Hepatocyte (in vitro differentiated cells): ENCODE results near the gene KLC1. TPM values are rescaled to one million over a fixed set of nuclear protein-coding genes. Genes with fewer than 3 reads are reported as not detected.

Experiments used
- DNase-seq: peaks from one replicate; pipeline ENCODE4 v3.0.0-alpha.2; 2016; ENCODE audit warnings: low spot score
- H2AFZ ChIP-seq: fragments of 200-600 bp; sonication (generic); 2 replicates; pipeline ENCODE4 v1.6.0; 2016; ENCODE audit warnings: antibody characterized with exemption, mild to moderate bottlenecking
- H3K27ac ChIP-seq: fragments of 200-600 bp; sonication (generic); 2 replicates; pipeline ENCODE4 v1.5.1; 2016; ENCODE audit warnings: mild to moderate bottlenecking
- H3K27me3 ChIP-seq: fragments of 200-600 bp; sonication (generic); 2 replicates; pipeline ENCODE4 v1.6.1; 2016
- H3K36me3 ChIP-seq: fragments of 200-600 bp; sonication (generic); replicated peaks from 2 replicates; pipeline ENCODE4 v1.5.1; 2016; ENCODE audit warnings: low read depth; ENCODE audit not compliant: insufficient read depth
- H3K4me1 ChIP-seq: fragments of 200-600 bp; sonication (generic); 2 replicates; pipeline ENCODE4 v1.5.1; 2016; ENCODE audit warnings: mild to moderate bottlenecking, moderate library complexity; ENCODE audit not compliant: insufficient read depth
- H3K4me2 ChIP-seq: fragments of 200-600 bp; sonication (generic); 2 replicates; pipeline ENCODE4 v1.6.0; 2016
- H3K4me3 ChIP-seq: fragments of 200-600 bp; sonication (generic); 2 replicates; pipeline ENCODE4 v1.5.1; 2016; ENCODE audit warnings: mild to moderate bottlenecking
- H3K79me2 ChIP-seq: fragments of 200-600 bp; sonication (generic); 2 replicates; pipeline ENCODE4 v1.6.0; 2017; ENCODE audit warnings: mild to moderate bottlenecking
- H3K9me2 ChIP-seq: fragments of 200-600 bp; sonication (generic); replicated peaks from 2 replicates; pipeline ENCODE4 v1.6.0; 2017; ENCODE audit warnings: mild to moderate bottlenecking; ENCODE audit not compliant: insufficient read depth
- H3K9me3 ChIP-seq: fragments of 200-600 bp; sonication (generic); 2 replicates; pipeline ENCODE4 v1.5.1; 2016; ENCODE audit warnings: low read depth, mild to moderate bottlenecking
- H4K20me1 ChIP-seq: fragments of 200-600 bp; sonication (generic); 2 replicates; pipeline ENCODE4 v1.6.0; 2016; ENCODE audit warnings: mild to moderate bottlenecking; ENCODE audit not compliant: insufficient read depth, poor library complexity, severe bottlenecking
- EZH2 ChIP-seq: fragments of 200-600 bp; sonication (generic); IDR thresholded peaks from 2 replicates; pipeline ENCODE4 v1.6.1; 2016; ENCODE audit warnings: antibody characterized with exemption, mild to moderate bottlenecking, borderline replicate concordance
- EZH2phosphoT487 ChIP-seq: fragments of 200-600 bp; sonication (generic); IDR thresholded peaks from one replicate; pipeline ENCODE4 v1.6.1; 2018; ENCODE audit warnings: antibody characterized with exemption, mild to moderate bottlenecking, low read depth, moderate library complexity; ENCODE audit not compliant: unreplicated experiment, severe bottlenecking
- WGBS: methylation state at CpG from one replicate; pipeline ENCODE4 v1.1.6; 2016; ENCODE audit warnings: low lambda C conversion rate; ENCODE audit errors: missing lambda C conversion rate; 5-methylcytosine and 5-hydroxymethylcytosine counted together
- polyA plus RNA-seq: library from polyadenylated mRNA; unstranded; fragments of >200 nt; fragmentation: Nextera tagmentation; extraction: Ambion mirVana; gene quantifications from 2 replicates; pipeline ENCODE4 v1.2.1, GENCODE V29; 2016
- total RNA-seq: library from RNA; depleted of rRNA; stranded (reverse); fragments of >200 nt; gene quantifications from 2 replicates; pipeline ENCODE4 v1.2.3, GENCODE V29; 2014
- TF ChIP-seq, protein P1 (sequence below): fragments of 200-600 bp; sonication (generic); IDR thresholded peaks from 2 replicates; pipeline ENCODE4 v1.5.1; 2016; ENCODE audit warnings: antibody characterized with exemption, mild to moderate bottlenecking; ENCODE audit not compliant: poor library complexity

KLC1 gene
- total RNA-seq, result 115 and 122 TPM in 2 replicates
- polyA plus RNA-seq, result 95.4 and 130 TPM in 2 replicates

- peaks cover 12% of the 10 kb centered on the region for H3K4me1 ChIP-seq
- peak within 1 kb of the TSS; percentile 97 for H2AFZ ChIP-seq
- peaks cover 48% of the 10 kb centered on the region for H3K79me2 ChIP-seq
Observed at GRCh38 chr14:103628684-103629502, at the start of gene KLC1. Gene KLC1 (plus strand): TSS chr14:103629211. CDS start chr14:103654565, 25,354 bp downstream.

DNA sequence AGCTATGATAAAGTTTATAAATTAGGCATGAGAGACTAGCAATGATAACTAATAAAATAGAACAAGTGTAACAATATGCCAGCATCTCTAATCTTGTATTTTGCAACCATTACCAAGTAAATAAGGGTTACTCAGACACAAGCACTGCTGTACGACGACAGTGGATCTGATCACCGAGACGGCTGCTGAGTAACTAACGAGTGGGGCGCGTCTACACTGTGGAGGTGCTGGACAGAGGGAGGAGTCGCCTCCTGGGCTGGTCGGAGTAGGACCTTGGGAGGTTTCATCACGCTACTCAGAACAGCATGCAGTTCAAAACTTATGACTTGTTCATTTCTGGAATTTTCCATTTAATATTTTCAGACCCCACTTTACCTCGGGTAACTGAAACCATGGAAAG, 47.8 kb upstream of the KLC1 start:
- no peak overlapping the region for H3K27ac ChIP-seq
- no peak overlapping the region for H3K4me3 ChIP-seq
- no peaks in the 10 kb centered on the region for H3K9me3 ChIP-seq
- H4K20me1 ChIP-seq, result no peaks in the 10 kb centered on the region
- no peak for DNase-seq
- H3K9me2 ChIP-seq, result no peaks in the 10 kb centered on the region
- peaks cover 9% of the 10 kb centered on the region for H3K4me1 ChIP-seq
- peaks cover 13% of the 10 kb centered on the region for H3K79me2 ChIP-seq
- WGBS, result 96% methylated on average over 11 of the region's 11 CpGs
- H2AFZ ChIP-seq, result no peak overlapping the region
- no peaks in the 10 kb centered on the region for H3K36me3 ChIP-seq
- TF ChIP-seq, protein P1, sequence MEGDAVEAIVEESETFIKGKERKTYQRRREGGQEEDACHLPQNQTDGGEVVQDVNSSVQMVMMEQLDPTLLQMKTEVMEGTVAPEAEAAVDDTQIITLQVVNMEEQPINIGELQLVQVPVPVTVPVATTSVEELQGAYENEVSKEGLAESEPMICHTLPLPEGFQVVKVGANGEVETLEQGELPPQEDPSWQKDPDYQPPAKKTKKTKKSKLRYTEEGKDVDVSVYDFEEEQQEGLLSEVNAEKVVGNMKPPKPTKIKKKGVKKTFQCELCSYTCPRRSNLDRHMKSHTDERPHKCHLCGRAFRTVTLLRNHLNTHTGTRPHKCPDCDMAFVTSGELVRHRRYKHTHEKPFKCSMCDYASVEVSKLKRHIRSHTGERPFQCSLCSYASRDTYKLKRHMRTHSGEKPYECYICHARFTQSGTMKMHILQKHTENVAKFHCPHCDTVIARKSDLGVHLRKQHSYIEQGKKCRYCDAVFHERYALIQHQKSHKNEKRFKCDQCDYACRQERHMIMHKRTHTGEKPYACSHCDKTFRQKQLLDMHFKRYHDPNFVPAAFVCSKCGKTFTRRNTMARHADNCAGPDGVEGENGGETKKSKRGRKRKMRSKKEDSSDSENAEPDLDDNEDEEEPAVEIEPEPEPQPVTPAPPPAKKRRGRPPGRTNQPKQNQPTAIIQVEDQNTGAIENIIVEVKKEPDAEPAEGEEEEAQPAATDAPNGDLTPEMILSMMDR, result no peak
- TF ChIP-seq EZH2 (no peak), EZH2phosphoT487 (no peak)
- no peaks in the 10 kb centered on the region for H3K27me3 ChIP-seq
- H3K4me2 ChIP-seq, result no peak overlapping the region

More at GRCh38 chr14:103628684-103629502, at the start of gene KLC1:
- DNase-seq, result peak; percentile 90
- H3K36me3 ChIP-seq, result no peaks in the 10 kb centered on the region
- H3K27me3 ChIP-seq, result no peaks in the 10 kb centered on the region
- TF ChIP-seq EZH2phosphoT487, result no peak
- TF ChIP-seq, protein P1, result no peak
- no peak for TF ChIP-seq EZH2
- H3K9me3 ChIP-seq, result no peaks in the 10 kb centered on the region
- peak within 1 kb of the TSS; percentile 97 for H3K4me2 ChIP-seq
- peaks cover 42% of the 10 kb centered on the region for H4K20me1 ChIP-seq
- WGBS, result 5% methylated on average over 24 of the region's 97 CpGs
- H3K27ac ChIP-seq, result peak within 1 kb of the TSS; percentile 100
- H3K4me3 ChIP-seq, result peak within 1 kb of the TSS; percentile 96
- H3K9me2 ChIP-seq, result no peaks in the 10 kb centered on the region

DNA sequence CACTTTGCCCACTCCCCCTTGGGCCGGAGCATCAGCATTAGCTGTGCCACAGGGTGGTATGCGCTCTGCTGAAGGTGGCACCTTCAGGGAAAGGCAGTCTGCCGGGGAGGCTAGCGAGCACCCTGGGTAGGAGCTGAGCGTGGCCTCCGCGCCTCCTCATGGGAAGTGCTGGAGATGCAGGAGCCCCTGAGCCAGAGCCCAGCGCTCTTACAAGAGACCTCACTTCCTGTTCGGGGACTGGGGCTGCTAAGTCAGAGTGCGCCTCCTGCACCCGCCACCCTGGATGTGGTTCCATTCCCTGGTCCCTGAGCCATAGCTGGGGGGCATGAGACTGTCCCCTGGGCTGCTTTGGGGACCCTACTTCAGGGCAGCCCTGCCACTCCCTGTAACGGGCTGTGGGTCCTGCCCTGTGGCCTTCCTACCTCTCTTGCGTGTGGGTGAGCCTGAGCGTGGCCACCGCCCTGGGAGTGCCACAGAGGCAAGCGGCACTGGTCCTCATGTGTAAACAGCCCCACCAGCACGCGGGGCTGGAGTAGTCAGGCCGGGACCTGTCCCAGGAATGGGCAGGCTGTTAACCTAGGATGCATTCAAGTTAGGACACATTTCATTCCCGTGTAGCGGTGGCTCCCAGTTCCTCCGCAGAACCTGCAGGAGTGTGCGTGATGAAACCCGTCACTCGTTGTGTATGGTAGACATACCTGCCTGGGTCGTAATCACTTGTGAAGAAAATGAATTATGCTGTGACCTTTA, 46.9 kb upstream of the KLC1 start:
- 90% methylated on average over 26 of the region's 26 CpGs for WGBS
- TF ChIP-seq EZH2phosphoT487 (no peak), EZH2 (no peak)
- TF ChIP-seq, protein P1, result no peak
- Histone ChIP-seq H3K27me3 (no peaks in the 10 kb centered on the region), H3K27ac (no peak overlapping the region), H3K9me3 (no peaks in the 10 kb centered on the region), H3K4me3 (no peak overlapping the region), H2AFZ (no peak overlapping the region), H3K4me2 (no peak overlapping the region), H3K36me3 (no peaks in the 10 kb centered on the region), H3K4me1 (peaks cover 4% of the 10 kb centered on the region), H4K20me1 (no peaks in the 10 kb centered on the region), H3K79me2 (peaks cover 13% of the 10 kb centered on the region), H3K9me2 (no peaks in the 10 kb centered on the region)
- no peak for DNase-seq
